Measurements from ENCODE around the gene MAOB. TPM values are rescaled to one million over a fixed set of nuclear protein-coding genes. Genes with fewer than 3 reads are reported as not detected.

MAOB gene
- total and polyA plus RNA-seq, 2 experiments from 2014 or later, result 1.2 to 2.6 TPM

DNA sequence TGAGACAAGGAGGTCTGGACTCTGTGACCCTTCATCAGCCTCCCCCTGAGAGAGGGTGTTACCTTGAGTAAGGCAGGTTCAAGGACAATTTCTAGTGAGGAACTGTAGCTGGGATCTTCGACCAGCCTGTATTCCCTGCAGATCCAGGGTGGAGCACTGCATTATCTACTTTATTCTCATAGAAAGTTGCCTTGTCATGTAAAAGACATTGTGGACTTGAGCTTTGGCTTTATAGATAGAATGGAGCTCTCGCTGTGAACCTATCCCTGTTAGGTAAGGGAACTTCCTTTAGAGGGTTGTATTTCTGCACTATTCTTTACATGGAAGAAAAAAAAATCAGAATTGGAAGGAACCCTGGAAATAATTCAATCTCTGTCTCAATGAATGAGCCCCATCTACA is 134.8 kb downstream of the MAOB start:
- H3K9me3 ChIP-seq (ENCODE audit: low read depth), result no peaks in the 10 kb centered on the region
- no peaks in the 10 kb centered on the region for H3K27me3 ChIP-seq
- H3K4me3 ChIP-seq, result no peak overlapping the region
- TF ChIP-seq, protein P1, sequence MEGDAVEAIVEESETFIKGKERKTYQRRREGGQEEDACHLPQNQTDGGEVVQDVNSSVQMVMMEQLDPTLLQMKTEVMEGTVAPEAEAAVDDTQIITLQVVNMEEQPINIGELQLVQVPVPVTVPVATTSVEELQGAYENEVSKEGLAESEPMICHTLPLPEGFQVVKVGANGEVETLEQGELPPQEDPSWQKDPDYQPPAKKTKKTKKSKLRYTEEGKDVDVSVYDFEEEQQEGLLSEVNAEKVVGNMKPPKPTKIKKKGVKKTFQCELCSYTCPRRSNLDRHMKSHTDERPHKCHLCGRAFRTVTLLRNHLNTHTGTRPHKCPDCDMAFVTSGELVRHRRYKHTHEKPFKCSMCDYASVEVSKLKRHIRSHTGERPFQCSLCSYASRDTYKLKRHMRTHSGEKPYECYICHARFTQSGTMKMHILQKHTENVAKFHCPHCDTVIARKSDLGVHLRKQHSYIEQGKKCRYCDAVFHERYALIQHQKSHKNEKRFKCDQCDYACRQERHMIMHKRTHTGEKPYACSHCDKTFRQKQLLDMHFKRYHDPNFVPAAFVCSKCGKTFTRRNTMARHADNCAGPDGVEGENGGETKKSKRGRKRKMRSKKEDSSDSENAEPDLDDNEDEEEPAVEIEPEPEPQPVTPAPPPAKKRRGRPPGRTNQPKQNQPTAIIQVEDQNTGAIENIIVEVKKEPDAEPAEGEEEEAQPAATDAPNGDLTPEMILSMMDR (IDR thresholded peaks at IDR 0.05; ENCODE audit: low read depth, low read length), result no peak
- no peak for DNase-seq (ENCODE audit: low read depth in 1 of 2, low spot score in 1 of 2)
- no peak overlapping the region for H3K27ac ChIP-seq
- no peaks in the 10 kb centered on the region for H3K36me3 ChIP-seq
- H3K4me1 ChIP-seq (ENCODE audit: low read depth), result no peaks in the 10 kb centered on the region

DNA sequence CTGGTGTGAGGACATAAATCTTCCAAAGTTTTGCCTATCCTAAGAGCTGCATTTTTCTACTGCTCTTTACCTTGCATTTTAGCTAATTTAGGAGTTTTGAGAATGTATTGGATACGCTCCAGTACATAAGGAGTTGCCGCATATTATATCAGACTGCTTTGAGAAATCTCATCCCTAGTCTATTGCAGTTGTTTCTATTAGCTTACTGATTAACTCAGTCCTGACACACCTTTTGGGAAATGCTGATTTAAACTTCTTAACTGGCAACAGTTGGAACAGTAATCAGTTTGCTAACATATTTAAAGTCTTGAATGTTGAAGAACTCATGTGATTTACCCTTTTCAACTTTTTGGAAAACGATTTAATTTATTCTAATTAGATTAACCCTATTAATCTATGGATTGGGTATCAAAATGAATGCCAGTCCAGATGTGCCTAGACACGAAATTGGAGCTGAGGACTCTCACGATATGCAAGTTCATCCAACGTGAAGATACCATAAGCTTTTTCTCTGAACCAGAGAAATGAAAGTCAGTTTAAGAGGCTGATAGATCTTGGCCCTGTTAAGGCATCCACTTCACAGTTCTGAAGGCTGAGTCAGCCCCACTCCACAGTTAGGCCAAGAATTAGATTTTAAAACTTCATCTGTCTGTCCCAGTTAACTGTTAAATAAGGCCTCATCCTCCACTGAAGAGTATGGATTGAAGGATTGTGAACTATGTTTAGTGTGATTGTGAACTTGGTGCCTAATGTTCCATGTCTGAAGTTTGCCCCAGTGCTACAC is 136.1 kb downstream of the MAOB start:
- Histone ChIP-seq H3K27me3 (no peaks in the 10 kb centered on the region), H3K27ac (no peak overlapping the region), H3K4me3 (no peak overlapping the region), H3K4me1 (ENCODE audit: low read depth) (no peaks in the 10 kb centered on the region), H3K36me3 (no peaks in the 10 kb centered on the region), H3K9me3 (ENCODE audit: low read depth) (no peaks in the 10 kb centered on the region)
- TF ChIP-seq, protein P1 (IDR thresholded peaks at IDR 0.05; ENCODE audit: low read depth, low read length), result no peak
- DNase-seq (ENCODE audit: low read depth in 1 of 2, low spot score in 1 of 2), result no peak

DNA sequence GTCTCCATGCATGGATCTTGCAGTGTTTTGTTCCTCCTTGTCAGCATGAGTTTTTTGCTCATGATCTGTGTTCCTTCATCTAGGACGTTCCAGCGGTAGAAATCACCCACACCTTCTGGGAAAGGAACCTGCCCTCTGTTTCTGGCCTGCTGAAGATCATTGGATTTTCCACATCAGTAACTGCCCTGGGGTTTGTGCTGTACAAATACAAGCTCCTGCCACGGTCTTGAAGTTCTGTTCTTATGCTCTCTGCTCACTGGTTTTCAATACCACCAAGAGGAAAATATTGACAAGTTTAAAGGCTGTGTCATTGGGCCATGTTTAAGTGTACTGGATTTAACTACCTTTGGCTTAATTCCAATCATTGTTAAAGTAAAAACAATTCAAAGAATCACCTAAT is 138.0 kb downstream of the MAOB start:
- H3K27me3 ChIP-seq, result no peaks in the 10 kb centered on the region
- H3K4me1 ChIP-seq (ENCODE audit: low read depth), result no peaks in the 10 kb centered on the region
- DNase-seq (ENCODE audit: low read depth in 1 of 2, low spot score in 1 of 2), result no peak
- H3K27ac ChIP-seq, result no peak overlapping the region
- H3K9me3 ChIP-seq (ENCODE audit: low read depth), result no peaks in the 10 kb centered on the region
- no peaks in the 10 kb centered on the region for H3K36me3 ChIP-seq
- no peak overlapping the region for H3K4me3 ChIP-seq
- TF ChIP-seq, protein P1 (IDR thresholded peaks at IDR 0.05; ENCODE audit: low read depth, low read length), result no peak

DNA sequence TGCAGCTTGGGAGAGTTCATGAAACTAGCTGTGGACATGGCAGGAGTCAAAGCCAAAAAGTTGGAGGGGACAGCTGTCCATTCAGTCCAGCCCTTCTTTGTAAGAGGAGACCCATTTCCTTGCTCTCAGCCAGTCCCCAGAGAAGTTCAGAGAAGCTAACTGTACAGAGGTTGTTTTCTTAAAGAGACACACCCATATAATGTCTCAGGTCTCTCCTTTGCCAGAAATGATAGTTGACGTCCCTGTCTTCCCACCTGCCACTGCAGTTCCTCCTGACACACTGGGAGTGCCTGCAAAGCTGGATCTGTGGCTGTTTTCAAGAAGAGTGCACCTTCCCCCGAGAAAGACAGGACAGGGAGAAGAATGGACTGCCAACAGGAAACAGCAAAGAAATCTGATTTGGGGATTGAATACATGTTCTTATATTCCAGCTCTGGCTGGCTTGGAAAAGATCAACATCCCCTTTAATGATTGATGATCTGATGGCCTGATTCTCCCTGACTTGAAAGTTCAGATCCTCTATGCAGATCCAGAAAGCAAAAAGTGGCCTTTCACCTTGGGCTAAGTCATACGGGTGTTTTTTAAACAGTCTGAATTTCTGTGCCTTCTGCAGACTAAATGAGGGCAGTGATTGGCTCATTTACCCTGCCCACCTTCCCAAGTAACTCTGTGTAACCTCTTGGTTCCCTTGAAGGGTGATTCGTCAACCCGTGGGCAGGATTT is 139.0 kb downstream of the MAOB start:
- TF ChIP-seq, protein P1 (IDR thresholded peaks at IDR 0.05; ENCODE audit: low read depth, low read length), result no peak
- H3K9me3 ChIP-seq (ENCODE audit: low read depth), result no peaks in the 10 kb centered on the region
- no peaks in the 10 kb centered on the region for H3K36me3 ChIP-seq
- H3K27me3 ChIP-seq, result no peaks in the 10 kb centered on the region
- no peak for DNase-seq (ENCODE audit: low read depth in 1 of 2, low spot score in 1 of 2)
- no peak overlapping the region for H3K27ac ChIP-seq
- no peaks in the 10 kb centered on the region for H3K4me1 ChIP-seq (ENCODE audit: low read depth)
- no peak overlapping the region for H3K4me3 ChIP-seq

DNA sequence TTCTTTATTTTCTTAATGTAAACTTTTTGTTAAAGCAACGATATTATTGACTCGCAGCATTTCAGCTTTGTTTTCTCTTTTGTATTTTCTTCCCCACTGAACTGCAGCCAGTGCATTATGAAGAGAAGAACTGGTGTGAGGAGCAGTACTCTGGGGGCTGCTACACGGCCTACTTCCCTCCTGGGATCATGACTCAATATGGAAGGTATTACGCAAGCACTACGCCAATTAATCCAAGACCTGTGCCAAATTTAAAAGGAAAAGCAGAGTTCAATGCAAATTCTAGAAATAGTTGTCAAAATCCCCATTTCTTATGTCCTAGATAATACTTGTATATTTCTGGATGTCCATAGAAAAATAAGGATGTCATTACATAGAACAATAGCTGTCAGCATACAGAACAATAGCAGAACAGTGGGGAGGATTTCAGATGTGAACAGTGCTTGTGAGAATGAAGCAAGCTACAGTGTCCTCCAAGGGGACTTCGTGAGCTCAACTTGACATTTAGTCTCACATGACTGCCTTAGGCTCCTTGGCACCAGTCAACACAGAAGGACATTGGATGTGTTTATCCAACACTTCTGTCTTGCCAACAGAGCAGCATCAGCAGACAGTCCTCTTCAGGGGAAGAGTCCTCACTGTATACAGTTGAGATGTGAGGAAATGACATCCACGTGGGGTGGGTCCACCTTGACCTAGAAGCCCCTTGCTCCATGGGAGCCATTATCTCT is 140.2 kb downstream of the MAOB start:
- no peaks in the 10 kb centered on the region for H3K27me3 ChIP-seq
- no peaks in the 10 kb centered on the region for H3K4me1 ChIP-seq (ENCODE audit: low read depth)
- no peaks in the 10 kb centered on the region for H3K36me3 ChIP-seq
- H3K27ac ChIP-seq, result no peak overlapping the region
- peak in 1 of 2 donors; percentile 76 for DNase-seq (ENCODE audit: low read depth in 1 of 2, low spot score in 1 of 2)
- TF ChIP-seq, protein P1 (IDR thresholded peaks at IDR 0.05; ENCODE audit: low read depth, low read length), result no peak
- no peak overlapping the region for H3K4me3 ChIP-seq
- H3K9me3 ChIP-seq (ENCODE audit: low read depth), result no peaks in the 10 kb centered on the region
